Mesenchymal stem cell (in vitro differentiated cells and primary cell): ENCODE results near the gene BCAS1.

Experiments used
- DNase-seq: peaks from one replicate; pipeline ENCODE4 v3.0.0-alpha.2; 2013
- H2AFZ ChIP-seq: one replicate; pipeline ENCODE4 v1.6.1; 2013; ENCODE audit warnings: low read depth, mild to moderate bottlenecking, control low read depth, inconsistent platforms, low read length, moderate library complexity
- H2AK5ac ChIP-seq: 2 replicates; pipeline ENCODE4 v1.6.1; 2013; ENCODE audit warnings: low read length, moderate library complexity, mild to moderate bottlenecking, inconsistent platforms; ENCODE audit not compliant: severe bottlenecking
- H2BK120ac ChIP-seq: one replicate; pipeline ENCODE4 v1.6.1; 2013; ENCODE audit warnings: low read depth, mild to moderate bottlenecking, inconsistent platforms, low read length, moderate library complexity
- H2BK12ac ChIP-seq, 2 experiments: one replicate each; pipeline ENCODE4 v1.6.1; 2013; ENCODE audit warnings: inconsistent platforms in 2 of 2, low read length in 2 of 2, mild to moderate bottlenecking in 2 of 2, moderate library complexity in 2 of 2, control low read depth in 1 of 2
- H2BK15ac ChIP-seq: one replicate; pipeline ENCODE4 v1.6.1; 2013; ENCODE audit warnings: mild to moderate bottlenecking, low read depth, inconsistent platforms; ENCODE audit not compliant: poor library complexity, severe bottlenecking
- H2BK5ac ChIP-seq: 2 replicates; pipeline ENCODE4 v1.6.1; 2013; ENCODE audit warnings: low read depth, mild to moderate bottlenecking, low read length, control low read depth, inconsistent platforms; ENCODE audit not compliant: poor library complexity, severe bottlenecking
- H3K14ac ChIP-seq, 2 experiments: one replicate each; pipeline ENCODE4 v1.6.1; 2013; ENCODE audit warnings: inconsistent platforms in 2 of 2, low read length in 2 of 2, control low read depth in 1 of 2, mild to moderate bottlenecking in 1 of 2, moderate library complexity in 1 of 2
- H3K18ac ChIP-seq, 2 experiments: one replicate each; pipeline ENCODE4 v1.6.1; 2013; ENCODE audit warnings: inconsistent platforms in 2 of 2, low read length in 2 of 2, control low read depth in 1 of 2, low read depth in 1 of 2, mild to moderate bottlenecking in 1 of 2
- H3K23ac ChIP-seq, 2 experiments: one replicate each; pipeline ENCODE4 v1.6.1; 2013; ENCODE audit warnings: inconsistent platforms in 2 of 2, low read length in 2 of 2, mild to moderate bottlenecking in 2 of 2, moderate library complexity in 2 of 2, control low read depth in 1 of 2
- H3K27ac ChIP-seq: 2 replicates; pipeline ENCODE4 v1.5.1; 2013; ENCODE audit warnings: mild to moderate bottlenecking, moderate library complexity, low read length, control low read depth, inconsistent platforms; ENCODE audit not compliant: poor library complexity, severe bottlenecking
- H3K27me3 ChIP-seq, 2 experiments: 2 replicates each; pipeline versions ENCODE4 v1.6.1 to v1.7.0; 2013; ENCODE audit warnings: low read length in 2 of 2, mild to moderate bottlenecking in 2 of 2, moderate library complexity in 2 of 2, control low read depth in 1 of 2, inconsistent platforms in 1 of 2; ENCODE audit not compliant: control insufficient read depth in 1 of 2, insufficient read depth in 1 of 2
- H3K36me3 ChIP-seq, 2 experiments: 2 replicates each; pipeline versions ENCODE4 v1.6.1 to v1.7.0; 2013; ENCODE audit warnings: low read length in 2 of 2, control low read depth in 1 of 2, inconsistent platforms in 1 of 2, low read depth in 1 of 2, mild to moderate bottlenecking in 1 of 2; ENCODE audit not compliant: insufficient read depth in 2 of 2, control insufficient read depth in 1 of 2
- H3K4ac ChIP-seq, 2 experiments: one replicate each; pipeline ENCODE4 v1.6.1; 2013; ENCODE audit warnings: inconsistent platforms in 2 of 2, low read length in 2 of 2, mild to moderate bottlenecking in 2 of 2, moderate library complexity in 2 of 2, control low read depth in 1 of 2, low read depth in 1 of 2
- H3K4me1 ChIP-seq: 2 replicates; pipeline ENCODE4 v1.6.1; 2013; ENCODE audit warnings: low read depth, low read length, control low read depth; ENCODE audit not compliant: control insufficient read depth, insufficient read depth
- H3K4me2 ChIP-seq: 2 replicates; pipeline ENCODE4 v1.6.1; 2013; ENCODE audit warnings: low read length, mild to moderate bottlenecking, inconsistent platforms; ENCODE audit not compliant: poor library complexity, severe bottlenecking
- H3K4me3 ChIP-seq, 2 experiments: 2 replicates each; pipeline versions ENCODE4 v1.5.1 to v1.7.0; 2013; ENCODE audit warnings: low read length in 2 of 2, mild to moderate bottlenecking in 2 of 2, control low read depth in 1 of 2, low read depth in 1 of 2; ENCODE audit not compliant: insufficient read depth in 1 of 2
- H3K79me1 ChIP-seq: replicated peaks from 2 replicates; pipeline ENCODE4 v1.6.1; 2013; ENCODE audit warnings: mild to moderate bottlenecking, control low read depth, low read length, inconsistent platforms; ENCODE audit not compliant: poor library complexity, severe bottlenecking
- H3K9ac ChIP-seq: 2 replicates; pipeline ENCODE4 v1.7.0; 2013; ENCODE audit warnings: mild to moderate bottlenecking, low read length, moderate library complexity
- H3K9me3 ChIP-seq: 2 replicates; pipeline ENCODE4 v1.7.0; 2013; ENCODE audit warnings: mild to moderate bottlenecking, low read length; ENCODE audit not compliant: control insufficient read depth
- H4K8ac ChIP-seq: one replicate; pipeline ENCODE4 v1.6.1; 2013; ENCODE audit warnings: inconsistent platforms, mild to moderate bottlenecking, low read length, moderate library complexity
- H4K91ac ChIP-seq: one replicate; pipeline ENCODE4 v1.6.1; 2013; ENCODE audit warnings: mild to moderate bottlenecking, low read length, inconsistent platforms
- WGBS: methylation state at CpG from one replicate; pipeline ENCODE4 v1.1.7; 2013; ENCODE audit warnings: mixed read lengths; 5-methylcytosine and 5-hydroxymethylcytosine counted together

The BCAS1 gene

DNA sequence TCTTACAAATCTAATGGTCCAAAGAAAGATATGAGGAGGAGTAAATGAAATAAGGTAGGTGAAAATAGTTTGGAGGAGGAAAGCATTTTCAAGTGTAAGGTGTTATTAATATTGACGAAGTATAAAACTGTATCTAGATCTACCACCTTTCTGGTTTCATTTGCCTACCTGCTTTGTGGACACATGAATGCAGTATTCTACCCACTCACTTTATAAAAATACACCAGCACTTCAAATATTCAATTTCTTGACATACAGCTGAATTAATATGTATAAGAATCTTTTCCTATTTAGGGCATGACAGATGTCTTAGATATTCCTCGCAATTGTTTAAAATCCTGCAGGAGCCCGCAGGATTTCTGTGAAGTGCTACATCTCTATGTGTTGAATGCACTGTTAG lies 108.0 kb downstream of the BCAS1 start:
- H2BK15ac ChIP-seq = no peak overlapping the region
- no peak overlapping the region for H3K14ac ChIP-seq
- H3K36me3 ChIP-seq = no peaks in the 10 kb centered on the region
- H2BK120ac ChIP-seq = no peak overlapping the region
- H3K27me3 ChIP-seq = no peaks in the 10 kb centered on the region
- peaks cover 2% of the 10 kb centered on the region for H3K4me1 ChIP-seq
- H3K9ac ChIP-seq = no peak overlapping the region
- no peak overlapping the region for H3K4me2 ChIP-seq
- no peak overlapping the region for H2AK5ac ChIP-seq
- no peaks in the 10 kb centered on the region for H3K79me1 ChIP-seq
- no peak overlapping the region for H4K91ac ChIP-seq
- H2AFZ ChIP-seq = no peak overlapping the region
- H3K4me3 ChIP-seq = no peak overlapping the region
- no peak overlapping the region for H2BK12ac ChIP-seq
- H2BK5ac ChIP-seq = no peak overlapping the region
- H3K18ac ChIP-seq = no peak overlapping the region
- no peak overlapping the region for H4K8ac ChIP-seq
- H3K9me3 ChIP-seq = no peaks in the 10 kb centered on the region
- no CpG with 5 or more reads among the region's 3 CpGs for WGBS
- DNase-seq = no peak
- H3K23ac ChIP-seq = no peak overlapping the region
- no peak overlapping the region for H3K27ac ChIP-seq
- no peak overlapping the region for H3K4ac ChIP-seq

- Histone ChIP-seq H3K4ac (no peak overlapping the region), H3K4me3 (no peak overlapping the region), H4K8ac (no peak overlapping the region), H4K91ac (no peak overlapping the region), H2BK12ac (no peak overlapping the region), H3K23ac (no peak overlapping the region), H3K36me3 (no peaks in the 10 kb centered on the region), H3K18ac (no peak overlapping the region), H2AFZ (no peak overlapping the region), H3K14ac (no peak overlapping the region), H3K27me3 (no peaks in the 10 kb centered on the region), H2BK15ac (no peak overlapping the region), H3K4me1 (peaks cover 2% of the 10 kb centered on the region), H2AK5ac (no peak overlapping the region), H3K4me2 (no peak overlapping the region), H3K27ac (no peak overlapping the region), H3K79me1 (no peaks in the 10 kb centered on the region), H2BK120ac (no peak overlapping the region), H2BK5ac (no peak overlapping the region), H3K9me3 (no peaks in the 10 kb centered on the region), H3K9ac (no peak overlapping the region)
- no peak for DNase-seq
- WGBS = 15% methylated on average over 4 of the region's 4 CpGs
Observed at GRCh38 chr20:53961527-53961926, 108.9 kb downstream of the BCAS1 start.

GRCh38 chr20:53960579-53961272 lies 109.7 kb downstream of the BCAS1 start:
- Histone ChIP-seq H2BK15ac (no peak overlapping the region), H3K4ac (no peak overlapping the region), H2AFZ (no peak overlapping the region), H2BK5ac (no peak overlapping the region), H3K36me3 (no peaks in the 10 kb centered on the region), H3K9ac (peak overlapping the region; percentile 87), H3K4me3 (peak overlapping the region in 1 of 2 experiments; percentile 42), H3K9me3 (no peaks in the 10 kb centered on the region), H3K27me3 (no peaks in the 10 kb centered on the region), H3K27ac (peak overlapping the region; percentile 44), H3K18ac (no peak overlapping the region), H3K23ac (no peak overlapping the region), H3K4me2 (no peak overlapping the region), H3K4me1 (peaks cover 2% of the 10 kb centered on the region), H4K8ac (no peak overlapping the region), H2AK5ac (no peak overlapping the region), H2BK120ac (no peak overlapping the region), H3K79me1 (no peaks in the 10 kb centered on the region), H3K14ac (no peak overlapping the region), H4K91ac (no peak overlapping the region), H2BK12ac (no peak overlapping the region)
- no peak for DNase-seq
- 45% methylated on average over 1 of the region's 2 CpGs for WGBS

GRCh38 chr20:53959911-53960578 lies 110.3 kb downstream of the BCAS1 start:
- Histone ChIP-seq H3K18ac (no peak overlapping the region), H2AK5ac (no peak overlapping the region), H3K27me3 (no peaks in the 10 kb centered on the region), H3K4me2 (peak overlapping the region; percentile 47), H4K8ac (peak overlapping the region; percentile 60), H3K4me1 (peaks cover 2% of the 10 kb centered on the region), H3K9me3 (no peaks in the 10 kb centered on the region), H2BK12ac (no peak overlapping the region), H2AFZ (no peak overlapping the region), H2BK120ac (no peak overlapping the region), H4K91ac (no peak overlapping the region), H2BK5ac (no peak overlapping the region), H3K4ac (no peak overlapping the region), H3K4me3 (peak overlapping the region in 1 of 2 experiments; percentile 42), H3K27ac (peak overlapping the region; percentile 20), H3K36me3 (no peaks in the 10 kb centered on the region), H3K9ac (peak overlapping the region; percentile 87), H3K14ac (no peak overlapping the region), H3K79me1 (no peaks in the 10 kb centered on the region), H2BK15ac (no peak overlapping the region), H3K23ac (no peak overlapping the region)
- WGBS = 75% methylated on average over 5 of the region's 6 CpGs
- peak; percentile 10 for DNase-seq
